KMS-11 (cell line): Measurements from ENCODE around the gene CD101.

Experiments
- H2AFZ ChIP-seq: fragments of 200-600 bp; sonication (generic); 2 replicates; pipeline ENCODE4 v1.6.1; 2016; ENCODE audit warnings: antibody characterized with exemption, mixed run types, low read depth
- H3K27ac ChIP-seq: fragments of 200-600 bp; sonication (generic); 2 replicates; pipeline ENCODE4 v1.6.1; 2016; ENCODE audit warnings: mild to moderate bottlenecking, mixed run types
- H3K27me3 ChIP-seq: fragments of 200-600 bp; sonication (generic); 2 replicates; pipeline ENCODE4 v1.6.1; 2017; ENCODE audit warnings: mild to moderate bottlenecking, low read depth, mixed run types, moderate library complexity; ENCODE audit not compliant: insufficient read depth
- H3K36me3 ChIP-seq: fragments of 200-600 bp; sonication (generic); 2 replicates; pipeline ENCODE4 v1.6.1; 2017; ENCODE audit warnings: mild to moderate bottlenecking, mixed run types; ENCODE audit not compliant: insufficient read depth
- H3K4me1 ChIP-seq: fragments of 200-600 bp; sonication (generic); 2 replicates; pipeline ENCODE4 v1.6.1; 2016; ENCODE audit warnings: mild to moderate bottlenecking, low read depth, mixed run types; ENCODE audit not compliant: poor library complexity, severe bottlenecking
- H3K4me2 ChIP-seq: fragments of 200-600 bp; sonication (generic); 2 replicates; pipeline ENCODE4 v1.7.0; 2016; ENCODE audit warnings: mild to moderate bottlenecking, mixed run types
- H3K4me3 ChIP-seq: fragments of 200-600 bp; sonication (generic); IDR thresholded peaks from 2 replicates; pipeline ENCODE4 v1.6.1; 2017; ENCODE audit warnings: low read depth, low read length, mixed read lengths; ENCODE audit not compliant: insufficient read depth
- H3K79me2 ChIP-seq: fragments of 200-600 bp; sonication (generic); 2 replicates; pipeline ENCODE4 v1.6.1; 2016; ENCODE audit warnings: low read depth, mixed run types; ENCODE audit not compliant: insufficient read depth
- H3K9ac ChIP-seq: fragments of 200-600 bp; sonication (generic); 2 replicates; pipeline ENCODE4 v1.6.1; 2016; ENCODE audit warnings: mild to moderate bottlenecking, mixed run types
- H4K20me1 ChIP-seq: fragments of 200-600 bp; sonication (generic); 2 replicates; pipeline ENCODE4 v1.6.1; 2016; ENCODE audit warnings: mild to moderate bottlenecking, mixed run types; ENCODE audit not compliant: insufficient read depth
- CTCF ChIP-seq: fragments of 200-600 bp; sonication (generic); conservative IDR thresholded peaks from 2 replicates; pipeline ENCODE4 v1.6.1; 2017; ENCODE audit warnings: low read depth, mild to moderate bottlenecking, antibody characterized with exemption, low read length, moderate library complexity, mixed read lengths

Gene CD101

GRCh38 chr1:117014209-117014608 is 12.6 kb downstream of the CD101 start:
- Histone ChIP-seq H3K9ac (no peak overlapping the region), H3K4me1 (no peaks in the 10 kb centered on the region), H3K36me3 (no peaks in the 10 kb centered on the region), H3K79me2 (no peaks in the 10 kb centered on the region), H2AFZ (no peak overlapping the region), H3K27me3 (no peaks in the 10 kb centered on the region), H4K20me1 (no peaks in the 10 kb centered on the region), H3K4me3 (no peak overlapping the region), H3K27ac (no peak overlapping the region), H3K4me2 (no peak overlapping the region)
- TF ChIP-seq CTCF = no peak

GRCh38 chr1:117015724-117016123 is 14.2 kb downstream of the CD101 start:
- Histone ChIP-seq H3K27me3 (no peaks in the 10 kb centered on the region), H3K36me3 (no peaks in the 10 kb centered on the region), H3K79me2 (no peaks in the 10 kb centered on the region), H3K9ac (no peak overlapping the region), H3K4me1 (no peaks in the 10 kb centered on the region), H3K27ac (no peak overlapping the region), H3K4me2 (no peak overlapping the region), H4K20me1 (no peaks in the 10 kb centered on the region), H2AFZ (no peak overlapping the region), H3K4me3 (no peak overlapping the region)
- TF ChIP-seq CTCF = no peak

GRCh38 chr1:117017062-117017461 is 15.5 kb downstream of the CD101 start:
- Histone ChIP-seq H3K9ac (no peak overlapping the region), H2AFZ (no peak overlapping the region), H3K27me3 (no peaks in the 10 kb centered on the region), H3K79me2 (no peaks in the 10 kb centered on the region), H3K4me2 (no peak overlapping the region), H3K4me3 (no peak overlapping the region), H3K36me3 (no peaks in the 10 kb centered on the region), H3K27ac (no peak overlapping the region), H3K4me1 (no peaks in the 10 kb centered on the region), H4K20me1 (no peaks in the 10 kb centered on the region)
- no peak for TF ChIP-seq CTCF

GRCh38 chr1:117017648-117018047 is 16.1 kb downstream of the CD101 start:
- no peak overlapping the region for H2AFZ ChIP-seq
- no peaks in the 10 kb centered on the region for H3K79me2 ChIP-seq
- no peak overlapping the region for H3K9ac ChIP-seq
- TF ChIP-seq CTCF = no peak
- H3K4me2 ChIP-seq = no peak overlapping the region
- no peaks in the 10 kb centered on the region for H3K27me3 ChIP-seq
- no peaks in the 10 kb centered on the region for H4K20me1 ChIP-seq
- H3K36me3 ChIP-seq = no peaks in the 10 kb centered on the region
- H3K4me1 ChIP-seq = no peaks in the 10 kb centered on the region
- no peak overlapping the region for H3K27ac ChIP-seq
- no peak overlapping the region for H3K4me3 ChIP-seq
